ENCODE measurements around the gene NT5DC2.

NT5DC2 gene

DNA sequence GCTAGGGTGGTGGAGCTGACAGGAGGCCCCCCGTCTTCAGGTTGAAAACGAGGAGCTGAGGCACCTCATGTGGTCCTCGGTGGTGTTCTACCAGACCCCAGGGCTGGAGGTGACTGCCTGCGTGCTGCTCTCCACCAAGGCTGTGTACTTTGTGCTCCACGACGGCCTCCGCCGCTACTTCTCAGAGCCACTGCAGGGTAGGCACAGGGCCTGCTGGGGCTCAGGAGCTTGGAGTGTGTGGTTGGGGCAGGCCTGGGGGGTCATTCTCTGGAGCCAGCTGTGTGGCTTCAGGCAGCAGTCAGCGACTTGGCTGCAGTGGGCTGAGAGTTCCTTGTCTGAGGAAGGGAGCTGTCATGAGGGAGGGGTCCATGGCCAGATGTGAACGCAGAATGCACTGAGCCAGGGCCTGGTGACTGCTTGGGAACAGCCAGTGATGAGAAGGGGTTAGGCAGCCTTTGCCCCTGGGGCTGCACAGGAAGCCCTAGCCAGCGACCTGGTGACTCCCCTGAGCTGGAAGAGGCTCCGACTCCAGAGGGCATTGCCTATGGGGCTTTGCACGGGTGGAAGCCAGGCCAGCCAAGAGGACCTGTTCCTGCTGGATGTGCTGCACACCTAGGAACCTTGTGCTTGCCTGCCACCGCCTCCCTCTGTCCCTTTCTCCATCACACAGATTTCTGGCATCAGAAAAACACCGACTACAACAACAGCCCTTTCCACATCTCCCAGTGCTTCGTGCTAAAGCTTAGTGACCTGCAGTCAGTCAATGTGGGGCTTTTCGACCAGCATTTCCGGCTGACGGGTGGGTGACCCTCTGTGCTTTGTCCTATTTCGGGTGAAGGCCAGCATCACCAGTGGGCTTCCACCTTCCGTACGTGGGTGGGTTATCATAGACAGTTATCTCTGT is 43.4 kb downstream of the NT5DC2 start:
- Histone ChIP-seq H4K20me1 (ENCODE audit: insufficient read depth, low read length) (peaks cover 15% of the 10 kb centered on the region), H3K9ac (ENCODE audit: low read depth, low read length) (no peak overlapping the region), H3K4me3 (ENCODE audit: low read depth in 1 of 2, low read length in 2 of 2) (no peak overlapping the region), H3K79me2 (ENCODE audit: insufficient read depth, low read length) (no peaks in the 10 kb centered on the region), H3K9me3 (ENCODE audit: insufficient read depth, low read length, severe bottlenecking) (no peaks in the 10 kb centered on the region), H2AFZ (ENCODE audit: low read depth, low read length) (no peak overlapping the region), H3K27me3 (ENCODE audit: insufficient read depth, low read length, poor library complexity) (no peaks in the 10 kb centered on the region), H3K27ac (ENCODE audit: low read length) (no peak overlapping the region), H3K4me2 (ENCODE audit: insufficient read depth, low read length) (no peak overlapping the region), H3K36me3 (ENCODE audit: insufficient read depth, low read length) (peaks cover 79% of the 10 kb centered on the region), H3K4me1 (ENCODE audit: insufficient read depth, low read length) (no peaks in the 10 kb centered on the region)
- TF ChIP-seq CTCF (IDR thresholded peaks at IDR 0.05; ENCODE audit: borderline replicate concordance, extremely low read depth, low read length, poor library complexity, severe bottlenecking) (no peak), EZH2 (IDR thresholded peaks at IDR 0.05; ENCODE audit: borderline replicate concordance, low read depth, low read length, severe bottlenecking) (no peak)
- DNase-seq (no peak), ATAC-seq (ENCODE audit: insufficient read depth, low read depth) (no peak)

- no peaks in the 10 kb centered on the region for H3K79me2 ChIP-seq (ENCODE audit: insufficient read depth, low read length)
- H3K4me3 ChIP-seq (ENCODE audit: low read depth in 1 of 2, low read length in 2 of 2) = no peak overlapping the region
- no peak overlapping the region for H3K4me2 ChIP-seq (ENCODE audit: insufficient read depth, low read length)
- H3K27ac ChIP-seq (ENCODE audit: low read length) = no peak overlapping the region
- peaks cover 15% of the 10 kb centered on the region for H4K20me1 ChIP-seq (ENCODE audit: insufficient read depth, low read length)
- H3K27me3 ChIP-seq (ENCODE audit: insufficient read depth, low read length, poor library complexity) = no peaks in the 10 kb centered on the region
- H3K9me3 ChIP-seq (ENCODE audit: insufficient read depth, low read length, severe bottlenecking) = no peaks in the 10 kb centered on the region
- no peak for ATAC-seq (ENCODE audit: insufficient read depth, low read depth)
- DNase-seq = no peak
- no peak for TF ChIP-seq EZH2 (IDR thresholded peaks at IDR 0.05; ENCODE audit: borderline replicate concordance, low read depth, low read length, severe bottlenecking)
- TF ChIP-seq CTCF (IDR thresholded peaks at IDR 0.05; ENCODE audit: borderline replicate concordance, extremely low read depth, low read length, poor library complexity, severe bottlenecking) = no peak
- H3K36me3 ChIP-seq (ENCODE audit: insufficient read depth, low read length) = peaks cover 87% of the 10 kb centered on the region
- H2AFZ ChIP-seq (ENCODE audit: low read depth, low read length) = no peak overlapping the region
- no peaks in the 10 kb centered on the region for H3K4me1 ChIP-seq (ENCODE audit: insufficient read depth, low read length)
- no peak overlapping the region for H3K9ac ChIP-seq (ENCODE audit: low read depth, low read length)
These were observed 44.2 kb downstream of the NT5DC2 start for GRCh38 chr3:52489453-52489852.

DNA sequence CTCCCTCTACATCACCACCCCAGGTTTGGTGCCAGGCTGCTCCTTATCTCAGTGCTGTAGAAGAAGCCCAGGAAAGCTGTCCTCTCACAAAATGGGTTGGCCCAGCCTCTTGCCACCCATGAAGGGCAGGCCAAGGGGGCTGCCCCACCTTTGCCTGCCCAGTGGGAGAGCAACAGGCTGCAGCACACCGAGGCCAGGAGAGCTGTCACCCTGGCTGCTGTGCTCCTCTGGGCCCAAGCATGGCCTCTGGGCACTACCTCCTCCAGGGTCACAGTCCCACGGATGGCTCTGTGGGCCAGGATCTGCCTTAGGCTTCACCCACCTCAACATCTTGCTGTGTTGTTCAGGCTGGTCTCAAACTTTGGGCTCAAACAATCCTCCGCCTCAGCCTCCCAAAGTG is 44.9 kb downstream of the NT5DC2 start:
- peaks cover 90% of the 10 kb centered on the region for H3K36me3 ChIP-seq (ENCODE audit: insufficient read depth, low read length)
- peaks cover 14% of the 10 kb centered on the region for H4K20me1 ChIP-seq (ENCODE audit: insufficient read depth, low read length)
- no peak overlapping the region for H3K9ac ChIP-seq (ENCODE audit: low read depth, low read length)
- no peaks in the 10 kb centered on the region for H3K9me3 ChIP-seq (ENCODE audit: insufficient read depth, low read length, severe bottlenecking)
- ATAC-seq (ENCODE audit: insufficient read depth, low read depth) (no peak), DNase-seq (no peak)
- no peaks in the 10 kb centered on the region for H3K4me1 ChIP-seq (ENCODE audit: insufficient read depth, low read length)
- H3K4me2 ChIP-seq (ENCODE audit: insufficient read depth, low read length) = no peak overlapping the region
- no peaks in the 10 kb centered on the region for H3K79me2 ChIP-seq (ENCODE audit: insufficient read depth, low read length)
- H3K4me3 ChIP-seq (ENCODE audit: low read depth in 1 of 2, low read length in 2 of 2) = no peak overlapping the region
- no peak overlapping the region for H3K27ac ChIP-seq (ENCODE audit: low read length)
- no peak for TF ChIP-seq CTCF (IDR thresholded peaks at IDR 0.05; ENCODE audit: borderline replicate concordance, extremely low read depth, low read length, poor library complexity, severe bottlenecking)
- TF ChIP-seq EZH2 (IDR thresholded peaks at IDR 0.05; ENCODE audit: borderline replicate concordance, low read depth, low read length, severe bottlenecking) = no peak
- H3K27me3 ChIP-seq (ENCODE audit: insufficient read depth, low read length, poor library complexity) = no peaks in the 10 kb centered on the region
- H2AFZ ChIP-seq (ENCODE audit: low read depth, low read length) = no peak overlapping the region
